HEK293 (cell line): ENCODE data around the gene CXXC5.
"Not testable (repeated sequence)": the region's sequence is repeated elsewhere in the genome, so short reads cannot be mapped to it uniquely, and the experiment has no call there.

Source experiments
- CTCF ChIA-PET: fragments of 350-600 bp; formaldehyde crosslinking; extraction: SDS; loops from one replicate; lab custom pipeline; 2021; ENCODE audit warnings: antibody characterized with exemption; lab: Yijun Ruan, JAX
- POLR2A ChIA-PET: fragments of 300-600 bp; formaldehyde crosslinking; extraction: SDS; loops from one replicate; lab custom pipeline; 2020; ENCODE audit warnings: antibody characterized with exemption, inconsistent platforms; lab: Yijun Ruan, JAX
- H3K27ac ChIP-seq: fragments of 200-500 bp; sonication (Bioruptor generic); 2 replicates; pipeline ENCODE4 v1.5.1; 2014; ENCODE audit warnings: low read depth, low read length, control low read depth, inconsistent platforms; ENCODE audit errors: extremely low read depth
- H3K36me3 ChIP-seq, 2 experiments: fragments of 200-500 bp in 1 of 2; sonication (Bioruptor generic) in 1 of 2; 1 replicate in 1 of 2; 2 replicates in 1 of 2; pipeline ENCODE4 v1.5.1; 2014 to 2017; ENCODE audit warnings: inconsistent platforms in 2 of 2, low read length in 2 of 2; ENCODE audit not compliant: control insufficient read depth in 2 of 2, insufficient read depth in 1 of 2
- H3K4me1 ChIP-seq: fragments of 200-500 bp; sonication (Bioruptor generic); 2 replicates; pipeline ENCODE4 v1.5.1; 2014; ENCODE audit warnings: mild to moderate bottlenecking, low read length, inconsistent platforms; ENCODE audit not compliant: control insufficient read depth, insufficient read depth
- H3K4me3 ChIP-seq: 2 replicates; pipeline ENCODE4 v1.5.1; 2011; ENCODE audit warnings: low read depth, mild to moderate bottlenecking, control low read depth, low read length, moderate library complexity
- H3K9me3 ChIP-seq: fragments of 200-500 bp; sonication (Bioruptor generic); 2 replicates; pipeline ENCODE4 v1.5.1; 2014; ENCODE audit warnings: low read depth, low read length, inconsistent platforms; ENCODE audit not compliant: control insufficient read depth, insufficient read depth
- BCL11A ChIP-seq: fragments of 450-650 bp; formaldehyde crosslinking; IDR thresholded peaks from 2 replicates; pipeline ENCODE4 v1.5.1; 2016; ENCODE audit warnings: low read depth, missing biosample characterization, missing genetic modification characterization
- EGR2 ChIP-seq: fragments of 450-650 bp; formaldehyde crosslinking; IDR thresholded peaks from 2 replicates; pipeline ENCODE4 v1.5.1; 2016; ENCODE audit warnings: low read depth, missing biosample characterization, missing genetic modification characterization
- IKZF3 ChIP-seq: fragments of 450-650 bp; IDR thresholded peaks from 2 replicates; pipeline ENCODE4 v1.5.0; 2018; ENCODE audit warnings: missing biosample characterization, mild to moderate bottlenecking, missing genetic modification characterization, moderate library complexity
- KLF1 ChIP-seq: fragments of 450-650 bp; formaldehyde crosslinking; IDR thresholded peaks from 2 replicates; pipeline ENCODE4 v1.5.1; 2016; ENCODE audit warnings: missing biosample characterization, missing genetic modification characterization
- KLF10 ChIP-seq: fragments of 450-650 bp; IDR thresholded peaks from 2 replicates; pipeline ENCODE4 v1.5.1; 2018; ENCODE audit warnings: missing biosample characterization, mild to moderate bottlenecking, missing genetic modification characterization
- MEIS1 ChIP-seq: sonication (generic); formaldehyde crosslinking; IDR thresholded peaks from 2 replicates; pipeline ENCODE4 v1.8.1; 2022; ENCODE audit warnings: missing genetic modification reagents, mild to moderate bottlenecking, borderline replicate concordance
- PRDM1 ChIP-seq: fragments of 450-650 bp; formaldehyde crosslinking; IDR thresholded peaks from 2 replicates; pipeline ENCODE4; 2016; ENCODE audit warnings: missing biosample characterization, missing genetic modification characterization
- SP7 ChIP-seq: fragments of 450-650 bp; formaldehyde crosslinking; IDR thresholded peaks from 2 replicates; pipeline ENCODE4 v1.5.1; 2016; ENCODE audit warnings: missing biosample characterization, missing genetic modification characterization
- ZBTB17 ChIP-seq: fragments of 450-650 bp; formaldehyde crosslinking; IDR thresholded peaks from 2 replicates; pipeline ENCODE4 v1.5.1; 2016; ENCODE audit warnings: missing biosample characterization, missing genetic modification characterization
- ZFHX2 ChIP-seq: fragments of 450-650 bp; formaldehyde crosslinking; conservative IDR thresholded peaks from 2 replicates; pipeline ENCODE4 v1.5.1; 2016; ENCODE audit warnings: missing biosample characterization, missing genetic modification characterization
- ZNF114 ChIP-seq: fragments of 450-650 bp; formaldehyde crosslinking; IDR thresholded peaks from 2 replicates; pipeline ENCODE4 v1.5.0; 2017; ENCODE audit warnings: missing biosample characterization, missing genetic modification characterization
- ZNF2 ChIP-seq: fragments of 450-650 bp; formaldehyde crosslinking; IDR thresholded peaks from 2 replicates; pipeline ENCODE4 v1.5.1; 2016; ENCODE audit warnings: missing biosample characterization, missing genetic modification characterization
- ZNF341 ChIP-seq: fragments of 450-650 bp; formaldehyde crosslinking; IDR thresholded peaks from 2 replicates; pipeline ENCODE4; 2016; ENCODE audit warnings: low read depth, missing biosample characterization, missing genetic modification characterization
- ZNF366 ChIP-seq: fragments of 450-650 bp; formaldehyde crosslinking; conservative IDR thresholded peaks from 2 replicates; pipeline ENCODE4 v1.5.1; 2016; ENCODE audit warnings: missing biosample characterization, missing genetic modification characterization
- ZNF423 ChIP-seq: fragments of 450-650 bp; formaldehyde crosslinking; IDR thresholded peaks from 2 replicates; pipeline ENCODE4 v1.5.1; 2016; ENCODE audit warnings: missing biosample characterization, missing genetic modification characterization
- ZNF426 ChIP-seq: fragments of 450-650 bp; formaldehyde crosslinking; IDR thresholded peaks from 2 replicates; pipeline ENCODE4 v1.5.1; 2017; ENCODE audit warnings: missing biosample characterization, missing genetic modification characterization, mild to moderate bottlenecking, inconsistent platforms, moderate library complexity
- ZNF549 ChIP-seq: fragments of 450-650 bp; IDR thresholded peaks from 2 replicates; pipeline ENCODE4 v1.5.1; 2018; ENCODE audit warnings: missing biosample characterization, missing genetic modification characterization, mild to moderate bottlenecking, inconsistent platforms, moderate library complexity
- ZNF707 ChIP-seq: fragments of 450-650 bp; formaldehyde crosslinking; IDR thresholded peaks from 2 replicates; pipeline ENCODE4 v1.5.1; 2016; ENCODE audit warnings: missing biosample characterization, missing genetic modification characterization
- TF ChIP-seq, protein P1 (sequence below): fragments of 450-650 bp; formaldehyde crosslinking; IDR thresholded peaks from 2 replicates; pipeline ENCODE4 v1.5.1; 2016; ENCODE audit warnings: missing biosample characterization, missing genetic modification characterization
- TF ChIP-seq, protein P2 (sequence below): fragments of 450-650 bp; formaldehyde crosslinking; IDR thresholded peaks from 2 replicates; pipeline ENCODE4 v1.5.1; 2016; ENCODE audit warnings: missing biosample characterization, missing genetic modification characterization
- TF ChIP-seq, protein P3 (sequence below): fragments of 450-650 bp; formaldehyde crosslinking; optimal IDR thresholded peaks from 2 replicates; pipeline ENCODE3; 2016; ENCODE audit warnings: missing biosample characterization, mild to moderate bottlenecking, missing genetic modification characterization
- TF ChIP-seq, protein P4 (sequence below): fragments of 450-650 bp; formaldehyde crosslinking; IDR thresholded peaks from 2 replicates; pipeline ENCODE4 v1.5.1; 2016; ENCODE audit warnings: missing biosample characterization, missing genetic modification characterization, borderline replicate concordance
- TF ChIP-seq, protein P5 (sequence below): fragments of 450-650 bp; formaldehyde crosslinking; IDR thresholded peaks from 2 replicates; pipeline ENCODE4 v1.5.1; 2016; ENCODE audit warnings: missing biosample characterization, missing genetic modification characterization
- TF ChIP-seq, protein P6 (sequence below): fragments of 450-650 bp; formaldehyde crosslinking; IDR thresholded peaks from 2 replicates; pipeline ENCODE4 v1.5.1; 2016; ENCODE audit warnings: missing biosample characterization, missing genetic modification characterization, low read depth

CXXC5 gene

DNA sequence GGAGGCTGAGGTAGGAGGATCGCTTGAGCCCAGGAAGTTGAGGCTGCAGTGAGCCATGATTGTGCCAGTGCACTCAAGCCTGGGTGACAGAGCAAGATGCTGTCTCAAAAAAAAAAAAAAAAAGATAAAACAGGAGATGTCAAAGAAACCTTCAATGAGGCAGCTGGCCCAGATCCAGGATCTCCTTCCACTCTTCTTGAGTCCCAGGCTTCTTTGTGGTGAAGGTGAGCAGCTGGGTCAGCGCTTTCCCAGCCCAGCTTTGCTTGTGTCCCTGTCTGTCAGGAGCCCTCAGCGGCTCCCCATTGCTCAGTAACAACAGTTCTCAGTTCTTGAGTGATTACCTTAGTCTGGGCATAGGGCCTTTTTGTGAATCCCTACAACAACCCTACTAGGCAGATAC lies 78.1 kb downstream of the CXXC5 start (continued):
- TF ChIP-seq KLF10 (tag by site-specific recombination) (no peak), ZNF2 (tag by site-specific recombination) (no peak), ZNF423 (tag by site-specific recombination) (no peak), ZNF707 (no peak), ZNF114 (tag by site-specific recombination) (no peak)
- TF ChIP-seq, protein P1, sequence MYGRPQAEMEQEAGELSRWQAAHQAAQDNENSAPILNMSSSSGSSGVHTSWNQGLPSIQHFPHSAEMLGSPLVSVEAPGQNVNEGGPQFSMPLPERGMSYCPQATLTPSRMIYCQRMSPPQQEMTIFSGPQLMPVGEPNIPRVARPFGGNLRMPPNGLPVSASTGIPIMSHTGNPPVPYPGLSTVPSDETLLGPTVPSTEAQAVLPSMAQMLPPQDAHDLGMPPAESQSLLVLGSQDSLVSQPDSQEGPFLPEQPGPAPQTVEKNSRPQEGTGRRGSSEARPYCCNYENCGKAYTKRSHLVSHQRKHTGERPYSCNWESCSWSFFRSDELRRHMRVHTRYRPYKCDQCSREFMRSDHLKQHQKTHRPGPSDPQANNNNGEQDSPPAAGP = no peak
- TF ChIP-seq, protein P2, sequence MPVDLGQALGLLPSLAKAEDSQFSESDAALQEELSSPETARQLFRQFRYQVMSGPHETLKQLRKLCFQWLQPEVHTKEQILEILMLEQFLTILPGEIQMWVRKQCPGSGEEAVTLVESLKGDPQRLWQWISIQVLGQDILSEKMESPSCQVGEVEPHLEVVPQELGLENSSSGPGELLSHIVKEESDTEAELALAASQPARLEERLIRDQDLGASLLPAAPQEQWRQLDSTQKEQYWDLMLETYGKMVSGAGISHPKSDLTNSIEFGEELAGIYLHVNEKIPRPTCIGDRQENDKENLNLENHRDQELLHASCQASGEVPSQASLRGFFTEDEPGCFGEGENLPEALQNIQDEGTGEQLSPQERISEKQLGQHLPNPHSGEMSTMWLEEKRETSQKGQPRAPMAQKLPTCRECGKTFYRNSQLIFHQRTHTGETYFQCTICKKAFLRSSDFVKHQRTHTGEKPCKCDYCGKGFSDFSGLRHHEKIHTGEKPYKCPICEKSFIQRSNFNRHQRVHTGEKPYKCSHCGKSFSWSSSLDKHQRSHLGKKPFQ (tag by site-specific recombination) = no peak

DNA sequence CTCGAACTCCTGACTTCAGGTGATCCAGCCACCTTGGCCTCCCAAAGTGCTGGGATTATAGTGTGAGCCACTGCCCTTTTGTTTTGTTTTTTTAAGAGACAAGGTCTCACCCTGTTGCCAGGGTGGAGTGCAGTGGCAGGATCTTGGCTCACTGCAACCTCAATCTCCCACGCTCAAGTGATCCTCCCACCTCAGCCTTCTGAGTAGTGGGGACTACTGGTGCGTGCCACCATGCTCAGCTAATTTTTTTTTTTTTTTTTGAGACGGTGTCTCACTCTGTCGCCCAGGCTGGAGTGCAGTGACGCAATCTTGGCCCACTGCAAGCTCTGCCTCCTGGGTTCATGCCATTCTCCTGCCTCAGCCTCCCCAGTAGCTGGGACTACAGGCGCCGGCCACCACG lies 79.5 kb downstream of the CXXC5 start:
- H3K36me3 ChIP-seq, H3K9me3 ChIP-seq, H3K4me3 ChIP-seq, H3K4me1 ChIP-seq, CTCF ChIA-PET, H3K27ac ChIP-seq: not testable (repeated sequence)
- TF ChIP-seq KLF1 (tag by site-specific recombination) (peak; percentile 62; the same call in 1 of the 2 replicates), EGR2 (tag by site-specific recombination) (peak; percentile 73), ZFHX2 (tag by site-specific recombination) (peak; percentile 74)
- POLR2A ChIA-PET = interaction anchor here (0.6 to 1.5 kb wide), 4 partner anchors 9 to 24 kb away, joined by 3 to 4 read pairs (median 4); no protein-coding TSS in a partner anchor

DNA sequence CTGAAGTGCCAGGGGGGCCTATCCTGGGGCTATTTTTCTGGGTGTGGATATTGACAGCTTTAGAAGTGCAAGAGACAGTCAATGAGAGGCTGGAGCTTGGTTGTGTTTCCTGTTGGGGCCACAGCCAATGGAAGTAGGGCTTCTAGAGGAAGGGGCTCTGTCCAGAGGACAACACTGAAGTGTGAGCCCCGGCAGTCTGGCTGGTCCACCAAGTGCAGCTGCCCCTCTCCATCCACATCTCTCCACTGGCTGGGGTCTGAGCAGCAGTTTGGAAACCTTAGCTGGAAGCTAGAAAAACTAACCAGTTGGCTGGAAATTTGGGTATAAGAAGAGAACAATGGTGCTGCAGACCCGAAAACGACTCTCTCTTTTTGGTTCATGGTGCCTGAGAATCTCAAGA lies 83.1 kb downstream of the CXXC5 start:
- H3K9me3 ChIP-seq = no peaks in the 10 kb centered on the region
- no peaks in the 10 kb centered on the region for H3K4me1 ChIP-seq
- no peaks in the 10 kb centered on the region for H3K36me3 ChIP-seq
- ChIA-PET CTCF (interaction anchor here (0.7 to 2.1 kb wide), 2 partner anchors 20 to 210 kb away, joined by 5 to 9 read pairs; no protein-coding TSS in a partner anchor), POLR2A (interaction anchor here (1.0 kb wide), 1 partner anchor 14 kb away, joined by 3 read pairs; no protein-coding TSS in a partner anchor)
- no peak overlapping the region for H3K27ac ChIP-seq
- H3K4me3 ChIP-seq = no peak overlapping the region
- TF ChIP-seq, protein P3, sequence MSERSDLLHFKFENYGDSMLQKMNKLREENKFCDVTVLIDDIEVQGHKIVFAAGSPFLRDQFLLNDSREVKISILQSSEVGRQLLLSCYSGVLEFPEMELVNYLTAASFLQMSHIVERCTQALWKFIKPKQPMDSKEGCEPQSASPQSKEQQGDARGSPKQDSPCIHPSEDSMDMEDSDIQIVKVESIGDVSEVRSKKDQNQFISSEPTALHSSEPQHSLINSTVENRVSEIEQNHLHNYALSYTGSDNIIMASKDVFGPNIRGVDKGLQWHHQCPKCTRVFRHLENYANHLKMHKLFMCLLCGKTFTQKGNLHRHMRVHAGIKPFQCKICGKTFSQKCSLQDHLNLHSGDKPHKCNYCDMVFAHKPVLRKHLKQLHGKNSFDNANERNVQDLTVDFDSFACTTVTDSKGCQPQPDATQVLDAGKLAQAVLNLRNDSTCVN (tag by site-specific recombination) = no peak
- no peak for TF ChIP-seq ZNF549
- TF ChIP-seq IKZF3 = no peak
- TF ChIP-seq ZNF366 = no peak
- TF ChIP-seq ZNF341 (tag by site-specific recombination) = no peak
- no peak for TF ChIP-seq MEIS1 (CRISPR knock-in tag)
- TF ChIP-seq ZBTB17 (tag by site-specific recombination) = no peak
- TF ChIP-seq, protein P4, sequence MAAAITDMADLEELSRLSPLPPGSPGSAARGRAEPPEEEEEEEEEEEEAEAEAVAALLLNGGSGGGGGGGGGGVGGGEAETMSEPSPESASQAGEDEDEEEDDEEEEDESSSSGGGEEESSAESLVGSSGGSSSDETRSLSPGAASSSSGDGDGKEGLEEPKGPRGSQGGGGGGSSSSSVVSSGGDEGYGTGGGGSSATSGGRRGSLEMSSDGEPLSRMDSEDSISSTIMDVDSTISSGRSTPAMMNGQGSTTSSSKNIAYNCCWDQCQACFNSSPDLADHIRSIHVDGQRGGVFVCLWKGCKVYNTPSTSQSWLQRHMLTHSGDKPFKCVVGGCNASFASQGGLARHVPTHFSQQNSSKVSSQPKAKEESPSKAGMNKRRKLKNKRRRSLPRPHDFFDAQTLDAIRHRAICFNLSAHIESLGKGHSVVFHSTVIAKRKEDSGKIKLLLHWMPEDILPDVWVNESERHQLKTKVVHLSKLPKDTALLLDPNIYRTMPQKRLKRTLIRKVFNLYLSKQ (tag by site-specific recombination) = no peak
- no peak for TF ChIP-seq BCL11A (tag by site-specific recombination)
- TF ChIP-seq SP7 (tag by site-specific recombination) = no peak
- no peak for TF ChIP-seq PRDM1 (tag by site-specific recombination)
- TF ChIP-seq, protein P5, sequence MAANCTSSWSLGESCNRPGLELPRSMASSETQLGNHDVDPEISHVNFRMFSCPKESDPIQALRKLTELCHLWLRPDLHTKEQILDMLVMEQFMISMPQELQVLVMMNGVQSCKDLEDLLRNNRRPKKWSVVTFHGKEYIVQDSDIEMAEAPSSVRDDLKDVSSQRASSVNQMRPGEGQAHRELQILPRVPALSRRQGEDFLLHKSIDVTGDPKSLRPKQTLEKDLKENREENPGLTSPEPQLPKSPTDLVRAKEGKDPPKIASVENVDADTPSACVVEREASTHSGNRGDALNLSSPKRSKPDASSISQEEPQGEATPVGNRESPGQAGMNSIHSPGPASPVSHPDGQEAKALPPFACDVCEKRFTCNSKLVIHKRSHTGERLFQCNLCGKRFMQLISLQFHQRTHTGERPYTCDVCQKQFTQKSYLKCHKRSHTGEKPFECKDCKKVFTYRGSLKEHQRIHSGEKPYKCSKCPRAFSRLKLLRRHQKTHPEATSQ = no peak
- TF ChIP-seq, protein P6, sequence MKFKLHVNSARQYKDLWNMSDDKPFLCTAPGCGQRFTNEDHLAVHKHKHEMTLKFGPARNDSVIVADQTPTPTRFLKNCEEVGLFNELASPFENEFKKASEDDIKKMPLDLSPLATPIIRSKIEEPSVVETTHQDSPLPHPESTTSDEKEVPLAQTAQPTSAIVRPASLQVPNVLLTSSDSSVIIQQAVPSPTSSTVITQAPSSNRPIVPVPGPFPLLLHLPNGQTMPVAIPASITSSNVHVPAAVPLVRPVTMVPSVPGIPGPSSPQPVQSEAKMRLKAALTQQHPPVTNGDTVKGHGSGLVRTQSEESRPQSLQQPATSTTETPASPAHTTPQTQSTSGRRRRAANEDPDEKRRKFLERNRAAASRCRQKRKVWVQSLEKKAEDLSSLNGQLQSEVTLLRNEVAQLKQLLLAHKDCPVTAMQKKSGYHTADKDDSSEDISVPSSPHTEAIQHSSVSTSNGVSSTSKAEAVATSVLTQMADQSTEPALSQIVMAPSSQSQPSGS = no peak
- TF ChIP-seq ZNF426 (tag by site-specific recombination) = no peak
